Endothelial cell of umbilical vein (primary cell): ENCODE data around the gene SLC39A12. TPM values are rescaled to one million over a fixed set of nuclear protein-coding genes. Genes with fewer than 3 reads are reported as not detected.

Experiments
- BruUV-seq: library from RNA; stranded (reverse); fragments of 400-500 nt; replicated peaks from 2 replicates; lab custom pipeline; 2021; lab: Mats Ljungman, UMichigan
- CTCF ChIA-PET: fragments of 300-600, 350-600 bp; sonication (Branson Sonifier 250); formaldehyde crosslinking; loops from one replicate; lab custom pipeline; 2021; ENCODE audit warnings: antibody characterized with exemption, inconsistent platforms; lab: Charles Lee
- POLR2A ChIA-PET: fragments of 300-600, 350-600 bp; sonication (Branson Sonifier 250); formaldehyde crosslinking; loops from one replicate; lab custom pipeline; 2021; ENCODE audit warnings: antibody characterized with exemption, inconsistent platforms; lab: Charles Lee
- DNase-seq: peaks from one replicate; pipeline ENCODE4 v3.0.0-alpha.2; 2011; ENCODE audit warnings: low read depth, low spot score
- FAIRE-seq: peaks from 2 replicates; lab custom pipeline; 2011; peaks lifted over from hg19 to GRCh38; lab: Jason Lieb, UNC
- H2AFZ ChIP-seq: 2 replicates; pipeline ENCODE4 v1.6.0; 2012; ENCODE audit warnings: low read depth, low read length, control low read depth, inconsistent platforms
- H3K27ac ChIP-seq: 2 replicates; pipeline ENCODE4 v1.5.1; 2011; ENCODE audit warnings: low read depth, mild to moderate bottlenecking, control low read depth, low read length, moderate library complexity; ENCODE audit not compliant: insufficient read depth
- H3K27me3 ChIP-seq, 2 experiments: 2 replicates each; pipeline versions ENCODE4 v1.6.0 to v1.6.1; 2011; ENCODE audit warnings: low read length in 2 of 2, mixed read lengths in 1 of 2; ENCODE audit not compliant: control insufficient read depth in 2 of 2, insufficient read depth in 2 of 2
- H3K36me3 ChIP-seq, 2 experiments: 2 replicates in 1 of 2; 3 replicates in 1 of 2; pipeline ENCODE4 v1.5.1; 2011; ENCODE audit warnings: low read length in 2 of 2, mild to moderate bottlenecking in 1 of 2, moderate library complexity in 1 of 2; ENCODE audit not compliant: control insufficient read depth in 2 of 2, insufficient read depth in 2 of 2; ENCODE audit errors: extremely low read depth in 1 of 2
- H3K4me1 ChIP-seq: 3 replicates; pipeline ENCODE4 v1.5.1; 2011; ENCODE audit warnings: mild to moderate bottlenecking, low read length; ENCODE audit not compliant: control insufficient read depth, insufficient read depth; ENCODE audit errors: extremely low read depth
- H3K4me2 ChIP-seq: 2 replicates; pipeline ENCODE4 v1.6.1; 2011; ENCODE audit warnings: low read length, control low read depth, mixed read lengths; ENCODE audit not compliant: insufficient read depth
- H3K4me3 ChIP-seq, 3 experiments: fragments of 200-600 bp in 1 of 3; sonication (generic), shearing (Covaris generic) in 1 of 3; replicated peaks in 1 of 3; 2 replicates each; pipeline ENCODE4 v1.5.1; 2011 to 2016; ENCODE audit warnings: control low read depth in 3 of 3, low read length in 3 of 3, mild to moderate bottlenecking in 2 of 3, inconsistent platforms in 1 of 3, low read depth in 1 of 3, moderate library complexity in 1 of 3; ENCODE audit not compliant: insufficient read depth in 1 of 3
- H3K79me2 ChIP-seq: 2 replicates; pipeline ENCODE4 v1.6.0; 2012; ENCODE audit warnings: low read length, inconsistent platforms; ENCODE audit not compliant: control insufficient read depth, insufficient read depth
- H3K9ac ChIP-seq: replicated peaks from 2 replicates; pipeline ENCODE3; 2011; ENCODE audit warnings: low read length, control low read depth; ENCODE audit not compliant: insufficient read depth; ENCODE audit errors: extremely low read depth
- H3K9me1 ChIP-seq: replicated peaks from 3 replicates; pipeline ENCODE4 v1.6.0; 2011; ENCODE audit warnings: mild to moderate bottlenecking, low read length; ENCODE audit not compliant: control insufficient read depth, insufficient read depth; ENCODE audit errors: extremely low read depth
- H3K9me3 ChIP-seq: replicated peaks from 2 replicates; pipeline ENCODE4 v1.5.1; 2012; ENCODE audit warnings: low read length, inconsistent platforms; ENCODE audit not compliant: control insufficient read depth, insufficient read depth
- H4K20me1 ChIP-seq: replicated peaks from 2 replicates; pipeline ENCODE3; 2011; ENCODE audit warnings: mild to moderate bottlenecking, low read length; ENCODE audit not compliant: control insufficient read depth, insufficient read depth; ENCODE audit errors: extremely low read depth
- CTCF ChIP-seq, 2 donors: IDR thresholded peaks; 1 replicate in 1 of 2; 2 replicates in 1 of 2; pipeline ENCODE4 v1.5.1; 2011; ENCODE audit warnings: low read length in 2 of 2, mild to moderate bottlenecking in 2 of 2, moderate library complexity in 2 of 2, control low read depth in 1 of 2, inconsistent platforms in 1 of 2, low read depth in 1 of 2; ENCODE audit not compliant: insufficient read depth in 1 of 2; ENCODE audit errors: extremely low read depth in 1 of 2
- EZH2 ChIP-seq: IDR thresholded peaks from 2 replicates; pipeline ENCODE4 v1.6.1; 2012; ENCODE audit warnings: borderline replicate concordance, low read depth, mild to moderate bottlenecking, moderate library complexity, low read length, inconsistent platforms; ENCODE audit not compliant: severe bottlenecking
- MYC ChIP-seq: IDR thresholded peaks from one replicate; pipeline ENCODE4 v1.6.1; 2011; ENCODE audit warnings: mild to moderate bottlenecking, low read depth, low read length
- POLR2A ChIP-seq: IDR thresholded peaks from 2 replicates; pipeline ENCODE4 v1.6.1; 2012; ENCODE audit warnings: low read depth, mild to moderate bottlenecking, control low read depth, low read length
- POLR2AphosphoS5 ChIP-seq: IDR thresholded peaks from 2 replicates; pipeline ENCODE4 v1.6.1; 2012; ENCODE audit warnings: low read depth, mild to moderate bottlenecking, control low read depth, low read length, moderate library complexity; ENCODE audit not compliant: insufficient read depth
- dilution Hi-C: fragments of 300-500 bp; cut with MboI; formaldehyde crosslinking; loops from one replicate; pipeline ENCODE4 v1.15.0; 2019; ENCODE audit warnings: low sequenced_read_pairs; ENCODE audit not compliant: extremely low pct_ligation_motif_present
- intact Hi-C: fragments of 100-400 bp; cut with micrococcal nuclease; formaldehyde crosslinking; loops from one replicate; pipeline ENCODE4 v1.10.0; 2022
- polyA plus RNA-seq, 4 experiments: library from polyadenylated mRNA; depleted of rRNA in 3 of 4; stranded (reverse) in 3 of 4; unstranded in 1 of 4; fragments of >200 nt; gene quantifications; 2 replicates each; pipeline versions ENCODE4 v1.2.1 to v1.2.3, GENCODE V29; 2011 to 2012; ENCODE audit warnings: missing spikeins in 1 of 4
- total RNA-seq: library from RNA; stranded (reverse); gene quantifications from 2 replicates; pipeline ENCODE4 v1.2.3, GENCODE V29; 2021
- TF ChIP-seq, protein P1 (sequence below): IDR thresholded peaks from 2 replicates; pipeline ENCODE4 v1.6.1; 2011; ENCODE audit not compliant: insufficient read depth, insufficient read length

The SLC39A12 gene
- total and polyA plus RNA-seq, 2 donors (not counting 3 experiments of a cell fraction or from before 2014, with no cell fraction given): not detected

DNA sequence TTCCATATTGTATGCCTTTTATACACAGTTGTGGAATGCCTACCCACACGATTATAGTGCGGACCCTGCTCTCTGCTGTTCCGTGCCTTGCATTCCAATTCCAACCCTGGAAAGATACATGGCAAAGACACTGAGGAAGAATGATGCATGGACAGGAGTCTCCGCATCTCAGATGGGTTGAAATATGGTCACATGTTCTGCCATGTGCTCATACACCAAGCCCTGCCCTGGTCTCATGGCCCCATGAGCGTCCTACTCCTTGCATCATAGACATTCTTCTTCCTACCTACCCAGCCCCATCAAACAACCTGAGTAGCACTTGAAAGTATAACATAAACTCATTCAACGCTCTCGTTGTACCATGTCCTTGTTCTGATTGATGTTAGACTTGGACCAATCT is 6.3 kb downstream of the SLC39A12 start:
- Histone ChIP-seq H3K4me3 (no peak overlapping the region), H3K79me2 (no peaks in the 10 kb centered on the region), H4K20me1 (no peaks in the 10 kb centered on the region), H3K4me2 (no peak overlapping the region), H3K4me1 (no peaks in the 10 kb centered on the region), H2AFZ (no peak overlapping the region), H3K9me3 (no peaks in the 10 kb centered on the region), H3K36me3 (no peaks in the 10 kb centered on the region), H3K9me1 (no peaks in the 10 kb centered on the region), H3K27ac (no peak overlapping the region), H3K27me3 (no peaks in the 10 kb centered on the region), H3K9ac (no peak overlapping the region)
- TF ChIP-seq CTCF (IDR thresholded peaks at IDR 0.05; ENCODE audit: extremely low read depth in 1 of 2, insufficient read depth in 1 of 2, low read depth in 1 of 2, low read length in 2 of 2) (no peak), POLR2A (no peak), POLR2AphosphoS5 (no peak)
- TF ChIP-seq, protein P1, sequence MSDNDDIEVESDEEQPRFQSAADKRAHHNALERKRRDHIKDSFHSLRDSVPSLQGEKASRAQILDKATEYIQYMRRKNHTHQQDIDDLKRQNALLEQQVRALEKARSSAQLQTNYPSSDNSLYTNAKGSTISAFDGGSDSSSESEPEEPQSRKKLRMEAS: no peak
- POLR2A ChIA-PET: no interaction called here
- no TSS peak for BruUV-seq
- CTCF ChIA-PET: no interaction called here
- FAIRE-seq (no peak), DNase-seq (no peak)
- dilution Hi-C loops (no loop called here), intact Hi-C loops (no loop called here)

- TF ChIP-seq, protein P1: no peak
- TF ChIP-seq EZH2 (no peak), MYC (no peak), CTCF (IDR thresholded peaks at IDR 0.05; ENCODE audit: extremely low read depth in 1 of 2, insufficient read depth in 1 of 2, low read depth in 1 of 2, low read length in 2 of 2) (no peak)
- no peaks in the 10 kb centered on the region for H4K20me1 ChIP-seq
- H3K4me1 ChIP-seq: no peaks in the 10 kb centered on the region
- no peak overlapping the region for H2AFZ ChIP-seq
- dilution Hi-C loops (no loop called here), intact Hi-C loops (no loop called here)
- H3K27me3 ChIP-seq: no peaks in the 10 kb centered on the region
- no peak overlapping the region for H3K4me2 ChIP-seq
- no peak overlapping the region for H3K9ac ChIP-seq
- no peak for FAIRE-seq
- no TSS peak for BruUV-seq
- no peak overlapping the region for H3K4me3 ChIP-seq
- no peak for DNase-seq
- H3K9me1 ChIP-seq: no peaks in the 10 kb centered on the region
- H3K27ac ChIP-seq: no peak overlapping the region
- no peaks in the 10 kb centered on the region for H3K79me2 ChIP-seq
- ChIA-PET POLR2A (no interaction called here), CTCF (no interaction called here)
- H3K36me3 ChIP-seq: no peaks in the 10 kb centered on the region
- H3K9me3 ChIP-seq: no peaks in the 10 kb centered on the region
These were observed 8.2 kb downstream of the SLC39A12 start for GRCh38 chr10:17959870-17960269.
